SU-DHL-6 (cell line): ENCODE results near the gene EFHB.

Source experiments
- H2AFZ ChIP-seq: fragments of 200-600 bp; sonication (generic); 2 replicates; pipeline ENCODE4 v1.6.1; 2014; ENCODE audit warnings: low read depth, mild to moderate bottlenecking, moderate library complexity, mixed read lengths, antibody characterized with exemption, low read length; ENCODE audit not compliant: severe bottlenecking
- H3F3A ChIP-seq: fragments of 200-600 bp; shearing (Covaris generic); 2 replicates; pipeline ENCODE4 v1.6.0; 2016; ENCODE audit warnings: antibody characterized with exemption, mild to moderate bottlenecking; ENCODE audit not compliant: insufficient read depth
- H3K27ac ChIP-seq: fragments of 200-600 bp; sonication (generic); 2 replicates; pipeline ENCODE4 v1.5.1; 2016; ENCODE audit warnings: low read depth, mild to moderate bottlenecking, low read length, moderate library complexity, mixed read lengths
- H3K27me3 ChIP-seq: fragments of 200-600 bp; sonication (generic), shearing (Covaris generic); 2 replicates; pipeline ENCODE4 v1.6.0; 2014; ENCODE audit warnings: mild to moderate bottlenecking, low read length
- H3K36me3 ChIP-seq: fragments of 200-600 bp; sonication (generic); 2 replicates; pipeline ENCODE4 v1.6.1; 2014; ENCODE audit warnings: mild to moderate bottlenecking, low read length, mixed read lengths
- H3K4me2 ChIP-seq: fragments of 300-600, 200-600 bp; shearing (Covaris generic), sonication (generic); 2 replicates; pipeline ENCODE4 v1.6.0; 2014; ENCODE audit warnings: low read length, low read depth, mild to moderate bottlenecking; ENCODE audit not compliant: poor library complexity, severe bottlenecking
- H3K4me3 ChIP-seq: fragments of 200-600 bp; sonication (generic); 2 replicates; pipeline ENCODE4 v1.5.1; 2014; ENCODE audit warnings: antibody characterized with exemption, low read length, mild to moderate bottlenecking, mixed read lengths; ENCODE audit not compliant: insufficient read depth, poor library complexity, severe bottlenecking
- H3K79me2 ChIP-seq: fragments of 200-600 bp; sonication (generic); 2 replicates; pipeline ENCODE4 v1.6.1; 2014; ENCODE audit warnings: mild to moderate bottlenecking, low read length, moderate library complexity; ENCODE audit not compliant: insufficient read depth
- H3K9ac ChIP-seq: fragments of 200-600 bp; sonication (generic); 2 replicates; pipeline ENCODE4 v1.7.0; 2014; ENCODE audit warnings: mild to moderate bottlenecking, low read length
- H3K9me2 ChIP-seq: fragments of 200-600 bp; sonication (generic); replicated peaks from 2 replicates; pipeline ENCODE4 v1.6.1; 2014; ENCODE audit warnings: low read length; ENCODE audit not compliant: insufficient read depth
- H3K9me3 ChIP-seq: fragments of 200-600 bp; sonication (generic); 2 replicates; pipeline ENCODE4 v1.6.1; 2014; ENCODE audit warnings: low read length, mixed read lengths; ENCODE audit not compliant: insufficient read depth
- H4K20me1 ChIP-seq: fragments of 200-600 bp; sonication (generic); 2 replicates; pipeline ENCODE4 v1.6.1; 2014; ENCODE audit warnings: low read depth, mild to moderate bottlenecking, antibody characterized with exemption, low read length, moderate library complexity, mixed read lengths
- CTCF ChIP-seq: fragments of 200-600 bp; sonication (generic); IDR thresholded peaks from one replicate; pipeline ENCODE4 v1.5.1; 2017; ENCODE audit warnings: antibody characterized with exemption, mild to moderate bottlenecking, low read length, moderate library complexity; ENCODE audit not compliant: insufficient read depth, poor library complexity, severe bottlenecking
- EZH2phosphoT487 ChIP-seq: fragments of 200-600 bp; sonication (generic), shearing (Covaris generic); conservative IDR thresholded peaks from 2 replicates; pipeline ENCODE4 v1.6.1; 2018; ENCODE audit warnings: mild to moderate bottlenecking, antibody characterized with exemption, low read length, moderate library complexity, mixed read lengths

The EFHB gene

GRCh38 chr3:19881852-19882251, 52.2 kb downstream of the EFHB start:
- Histone ChIP-seq H3F3A (no peaks in the 10 kb centered on the region), H3K36me3 (no peaks in the 10 kb centered on the region), H3K9ac (no peak overlapping the region), H3K79me2 (no peaks in the 10 kb centered on the region), H3K9me3 (no peaks in the 10 kb centered on the region), H2AFZ (no peak overlapping the region), H3K27me3 (no peaks in the 10 kb centered on the region), H3K27ac (no peak overlapping the region), H3K4me2 (no peak overlapping the region), H4K20me1 (no peaks in the 10 kb centered on the region), H3K9me2 (no peaks in the 10 kb centered on the region), H3K4me3 (no peak overlapping the region)
- TF ChIP-seq EZH2phosphoT487 = no peak
- no peak for TF ChIP-seq CTCF

GRCh38 chr3:19881036-19881435, 53.0 kb downstream of the EFHB start:
- no peaks in the 10 kb centered on the region for H3F3A ChIP-seq
- H3K79me2 ChIP-seq = no peaks in the 10 kb centered on the region
- no peak overlapping the region for H3K9ac ChIP-seq
- no peaks in the 10 kb centered on the region for H4K20me1 ChIP-seq
- H3K9me2 ChIP-seq = no peaks in the 10 kb centered on the region
- no peaks in the 10 kb centered on the region for H3K36me3 ChIP-seq
- H3K27ac ChIP-seq = no peak overlapping the region
- H3K27me3 ChIP-seq = no peaks in the 10 kb centered on the region
- H3K4me3 ChIP-seq = no peak overlapping the region
- H2AFZ ChIP-seq = no peak overlapping the region
- TF ChIP-seq CTCF (no peak), EZH2phosphoT487 (no peak)
- no peaks in the 10 kb centered on the region for H3K9me3 ChIP-seq
- H3K4me2 ChIP-seq = no peak overlapping the region

- no peaks in the 10 kb centered on the region for H3K36me3 ChIP-seq
- H3F3A ChIP-seq = no peaks in the 10 kb centered on the region
- no peaks in the 10 kb centered on the region for H3K27me3 ChIP-seq
- H3K9me3 ChIP-seq = no peaks in the 10 kb centered on the region
- no peak overlapping the region for H3K4me3 ChIP-seq
- no peaks in the 10 kb centered on the region for H4K20me1 ChIP-seq
- H3K9me2 ChIP-seq = no peaks in the 10 kb centered on the region
- TF ChIP-seq EZH2phosphoT487 (no peak), CTCF (no peak)
- H3K27ac ChIP-seq = no peak overlapping the region
- H3K79me2 ChIP-seq = no peaks in the 10 kb centered on the region
- H2AFZ ChIP-seq = no peak overlapping the region
- no peak overlapping the region for H3K9ac ChIP-seq
- no peak overlapping the region for H3K4me2 ChIP-seq
Observed at GRCh38 chr3:19877656-19878055, 56.4 kb downstream of the EFHB start.
